HG02981 (cell line): Measurements from ENCODE around the gene MYH7B.

Source experiments
- ATAC-seq: cut with Tn5 transposase; IDR thresholded peaks from one replicate; pipeline ENCODE4 v1.9.1; 2021; ENCODE audit warnings: mild to moderate bottlenecking, moderate library complexity; ENCODE audit not compliant: unreplicated experiment

Gene MYH7B

GRCh38 chr20:34990231-34990630 is 34.6 kb downstream of the MYH7B start:
- ATAC-seq, result no peak

GRCh38 chr20:34990661-34991214 is 35.1 kb downstream of the MYH7B start:
- ATAC-seq, result no peak

- no peak for ATAC-seq
Measured at GRCh38 chr20:34992751-34993417, 37.2 kb downstream of the MYH7B start.

GRCh38 chr20:34993941-34994508 is 38.4 kb downstream of the MYH7B start:
- no peak for ATAC-seq

- no peak for ATAC-seq
Measured at GRCh38 chr20:34994509-34995131, 39.0 kb downstream of the MYH7B start.

GRCh38 chr20:34995192-34995591 is 39.5 kb downstream of the MYH7B start:
- no peak for ATAC-seq

- ATAC-seq, result no peak
Measured at GRCh38 chr20:34995696-34996095, 40.0 kb downstream of the MYH7B start.

- ATAC-seq, result no peak
Measured at GRCh38 chr20:34996243-34997028, 40.8 kb downstream of the MYH7B start.

- no peak for ATAC-seq
Measured at GRCh38 chr20:34997131-34997561, 41.5 kb downstream of the MYH7B start.

- no peak for ATAC-seq
Measured at GRCh38 chr20:34997774-34998173, 42.1 kb downstream of the MYH7B start.

- no peak for ATAC-seq
Measured at GRCh38 chr20:34998331-34998950, 42.8 kb downstream of the MYH7B start.

- ATAC-seq, result no peak
Measured at GRCh38 chr20:34999021-34999451, 43.4 kb downstream of the MYH7B start.

- no peak for ATAC-seq
Measured at GRCh38 chr20:34999782-35000181, 44.1 kb downstream of the MYH7B start.

- ATAC-seq, result no peak
Measured at GRCh38 chr20:35000311-35000921, 44.7 kb downstream of the MYH7B start.

GRCh38 chr20:35000922-35001595 is 45.4 kb downstream of the MYH7B start:
- ATAC-seq, result no peak

- ATAC-seq, result no peak
Measured at GRCh38 chr20:35001596-35002362, 46.1 kb downstream of the MYH7B start.

GRCh38 chr20:35002426-35003210 is 47.0 kb downstream of the MYH7B start:
- no peak for ATAC-seq
